SJCRH30 (cell line): Measurements from ENCODE around the gene WNT7A. TPM values are rescaled to one million over a fixed set of nuclear protein-coding genes. Genes with fewer than 3 reads are reported as not detected.

Source experiments
- DNase-seq, 2 experiments: peaks; one replicate each; pipeline ENCODE4 v3.0.0-alpha.2; 2015 to 2020
- H3K27ac ChIP-seq: fragments of 250-450 bp; sonication (Bioruptor Pico); 2 replicates; pipeline ENCODE4 v1.5.1; 2020; ENCODE audit warnings: mild to moderate bottlenecking, moderate library complexity
- H3K27me3 ChIP-seq: fragments of 250-450 bp; sonication (Bioruptor Pico); 2 replicates; pipeline ENCODE4 v1.5.1; 2020; ENCODE audit warnings: mild to moderate bottlenecking, moderate library complexity
- H3K36me3 ChIP-seq: fragments of 250-450 bp; sonication (Bioruptor Pico); 2 replicates; pipeline ENCODE4 v1.5.1; 2020; ENCODE audit warnings: mild to moderate bottlenecking, moderate library complexity
- H3K4me1 ChIP-seq: fragments of 250-450 bp; sonication (Bioruptor Pico); 2 replicates; pipeline ENCODE4 v1.5.1; 2020; ENCODE audit warnings: mild to moderate bottlenecking, moderate library complexity
- H3K4me3 ChIP-seq: fragments of 250-450 bp; sonication (Bioruptor Pico); 2 replicates; pipeline ENCODE4 v1.5.1; 2020; ENCODE audit warnings: mild to moderate bottlenecking, moderate library complexity
- H3K9me3 ChIP-seq: fragments of 250-450 bp; sonication (Bioruptor Pico); replicated peaks from 2 replicates; pipeline ENCODE4 v1.5.1; 2020; ENCODE audit warnings: mild to moderate bottlenecking, moderate library complexity
- total RNA-seq: library from RNA; depleted of rRNA; stranded (reverse); fragments of >200 nt; shearing (Covaris generic); gene quantifications from 2 replicates; pipeline ENCODE4 v1.2.3, GENCODE V29; 2014

WNT7A gene
- total RNA-seq, 1 experiment from 2014 or later, result not detected

DNA sequence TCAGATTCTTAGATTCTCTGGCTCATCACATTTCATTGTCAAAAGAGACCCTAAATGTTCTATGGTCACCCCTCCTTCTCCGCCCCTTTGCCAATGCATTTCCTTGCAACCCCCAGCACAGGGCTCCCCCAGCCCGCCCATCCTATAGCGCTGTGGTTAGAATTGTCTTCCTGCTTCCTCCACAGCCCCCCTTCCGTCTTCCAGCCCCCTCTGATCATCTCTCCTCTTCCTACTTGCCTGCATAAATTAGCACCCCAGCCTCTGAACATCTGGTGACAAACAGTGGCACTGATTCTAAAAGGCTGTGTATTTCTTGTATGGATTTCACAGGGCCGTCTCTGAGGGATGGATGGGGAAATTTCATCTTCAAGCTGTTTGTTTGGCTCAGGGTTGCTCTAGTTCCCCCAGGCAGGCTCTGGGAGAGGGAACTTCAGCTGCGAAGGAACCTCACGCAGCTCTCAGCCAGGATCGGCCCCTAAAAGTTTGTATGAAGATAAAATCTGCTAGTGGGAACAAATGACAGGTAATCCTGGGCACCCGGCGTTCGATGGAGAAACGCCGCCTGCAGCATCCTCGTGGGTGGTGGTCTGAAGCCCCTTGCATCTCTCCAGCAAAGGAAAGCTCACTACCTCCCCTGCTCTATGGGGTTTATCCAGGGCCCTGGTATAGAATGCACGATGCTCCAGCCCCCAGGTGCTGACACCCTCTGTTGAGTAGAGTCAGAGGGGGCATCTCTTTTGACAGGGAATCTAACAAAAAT is 83.0 kb downstream of the WNT7A start:
- no peak overlapping the region for H3K4me3 ChIP-seq
- H3K36me3 ChIP-seq, result no peaks in the 10 kb centered on the region
- peaks cover 16% of the 10 kb centered on the region for H3K27me3 ChIP-seq
- H3K9me3 ChIP-seq, result no peaks in the 10 kb centered on the region
- DNase-seq, result no peak
- no peak overlapping the region for H3K27ac ChIP-seq
- no peaks in the 10 kb centered on the region for H3K4me1 ChIP-seq

DNA sequence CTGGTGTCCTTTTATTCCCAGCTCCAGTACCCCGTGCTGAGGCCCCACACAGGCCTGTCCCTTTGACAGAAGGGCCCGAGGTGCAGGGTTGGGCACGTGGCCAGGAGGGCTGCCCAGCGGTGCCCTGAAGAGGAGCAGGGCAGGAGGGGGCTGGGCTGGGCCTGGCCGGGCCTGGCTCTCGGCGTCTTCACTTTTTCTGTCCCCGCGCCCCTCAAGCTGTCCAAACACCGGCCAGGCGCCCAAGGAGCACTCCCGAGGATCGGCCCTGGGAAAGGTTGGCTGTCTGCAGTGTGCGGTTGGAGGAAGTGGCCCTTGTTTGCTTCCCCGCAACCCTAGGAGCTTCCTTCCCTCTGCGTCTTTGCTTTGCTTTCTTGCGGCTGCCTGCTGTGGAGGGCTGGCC is 84.1 kb downstream of the WNT7A start:
- Histone ChIP-seq H3K4me3 (no peak overlapping the region), H3K9me3 (no peaks in the 10 kb centered on the region), H3K36me3 (no peaks in the 10 kb centered on the region), H3K27ac (no peak overlapping the region), H3K4me1 (no peaks in the 10 kb centered on the region), H3K27me3 (peaks cover 19% of the 10 kb centered on the region)
- no peak for DNase-seq

- no peaks in the 10 kb centered on the region for H3K4me1 ChIP-seq
- peaks cover 16% of the 10 kb centered on the region for H3K27me3 ChIP-seq
- no peak overlapping the region for H3K27ac ChIP-seq
- no peaks in the 10 kb centered on the region for H3K36me3 ChIP-seq
- H3K9me3 ChIP-seq, result no peaks in the 10 kb centered on the region
- DNase-seq, result no peak
- no peak overlapping the region for H3K4me3 ChIP-seq
Observed at GRCh38 chr3:13794322-13794721, 85.5 kb downstream of the WNT7A start.

- Histone ChIP-seq H3K4me1 (no peaks in the 10 kb centered on the region), H3K9me3 (no peaks in the 10 kb centered on the region), H3K27me3 (peaks cover 20% of the 10 kb centered on the region; the same call in 1 of the 2 replicates), H3K36me3 (no peaks in the 10 kb centered on the region), H3K27ac (no peak overlapping the region), H3K4me3 (no peak overlapping the region)
- no peak for DNase-seq
Observed at GRCh38 chr3:13793451-13793850, 86.4 kb downstream of the WNT7A start.

- DNase-seq, result no peak
- no peaks in the 10 kb centered on the region for H3K36me3 ChIP-seq
- H3K27ac ChIP-seq, result no peak overlapping the region
- no peaks in the 10 kb centered on the region for H3K4me1 ChIP-seq
- no peaks in the 10 kb centered on the region for H3K9me3 ChIP-seq
- no peak overlapping the region for H3K4me3 ChIP-seq
- peaks cover 24% of the 10 kb centered on the region; the same call in 1 of the 2 replicates for H3K27me3 ChIP-seq
Observed at GRCh38 chr3:13792512-13793371, 87.1 kb downstream of the WNT7A start.

GRCh38 chr3:13792051-13792490 is 87.8 kb downstream of the WNT7A start:
- Histone ChIP-seq H3K9me3 (no peaks in the 10 kb centered on the region), H3K36me3 (no peaks in the 10 kb centered on the region), H3K4me3 (no peak overlapping the region), H3K4me1 (no peaks in the 10 kb centered on the region), H3K27me3 (peaks cover 31% of the 10 kb centered on the region; the same call in 1 of the 2 replicates), H3K27ac (no peak overlapping the region)
- DNase-seq, result no peak

GRCh38 chr3:13791198-13792050 is 88.4 kb downstream of the WNT7A start:
- Histone ChIP-seq H3K4me1 (no peaks in the 10 kb centered on the region), H3K9me3 (no peaks in the 10 kb centered on the region), H3K36me3 (no peaks in the 10 kb centered on the region), H3K4me3 (no peak overlapping the region), H3K27me3 (peaks cover 32% of the 10 kb centered on the region; the same call in 1 of the 2 replicates), H3K27ac (no peak overlapping the region)
- no peak for DNase-seq

DNA sequence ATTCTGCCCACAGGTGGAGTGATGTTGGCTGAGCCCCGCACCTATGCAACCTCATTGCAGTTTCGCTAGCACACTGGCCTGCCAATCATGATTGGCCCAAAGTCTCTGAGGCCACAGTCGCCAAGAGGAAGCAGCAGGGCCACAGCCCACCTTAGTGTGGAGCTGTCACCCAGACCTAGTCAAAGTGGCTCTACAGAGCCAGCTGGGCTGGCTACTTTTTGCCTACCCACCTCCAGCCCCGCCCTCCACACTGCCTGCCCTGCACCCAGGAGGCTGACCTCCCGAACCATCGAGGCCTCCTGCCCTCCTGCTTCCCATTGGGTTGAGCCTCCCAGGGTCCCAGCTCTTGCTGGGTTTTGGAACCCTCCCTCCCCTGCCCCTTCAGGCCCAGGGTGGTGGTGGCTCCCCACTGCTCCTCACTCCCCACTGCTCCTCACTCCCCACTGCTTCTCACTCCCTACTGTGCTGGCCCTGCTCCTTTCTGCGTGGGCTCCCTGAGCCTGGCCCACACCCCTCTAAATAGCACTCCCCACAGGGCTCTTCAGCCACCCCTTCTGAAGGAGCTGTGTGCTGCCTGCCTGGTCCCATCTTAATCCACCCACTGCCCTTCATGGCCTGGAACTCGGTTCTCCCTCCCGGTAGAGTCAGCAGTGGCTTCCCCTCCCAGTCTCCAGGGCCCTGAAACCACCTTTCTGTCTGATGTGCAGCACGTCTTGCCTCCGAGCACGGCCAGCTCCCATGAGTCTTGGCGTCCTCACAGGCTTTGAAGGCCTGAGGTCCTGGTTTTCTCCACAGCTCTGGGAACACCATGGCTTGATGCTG is 89.3 kb downstream of the WNT7A start:
- Histone ChIP-seq H3K4me1 (no peaks in the 10 kb centered on the region), H3K27me3 (peaks cover 37% of the 10 kb centered on the region; the same call in 1 of the 2 replicates), H3K4me3 (no peak overlapping the region), H3K27ac (no peak overlapping the region), H3K9me3 (no peaks in the 10 kb centered on the region), H3K36me3 (no peaks in the 10 kb centered on the region)
- no peak for DNase-seq

GRCh38 chr3:13788522-13789424 is 91.1 kb downstream of the WNT7A start:
- DNase-seq, result no peak
- H3K27me3 ChIP-seq, result peaks cover 38% of the 10 kb centered on the region; the same call in 1 of the 2 replicates

GRCh38 chr3:13787533-13788132 is 92.2 kb downstream of the WNT7A start:
- Histone ChIP-seq H3K36me3 (no peaks in the 10 kb centered on the region), H3K4me1 (no peaks in the 10 kb centered on the region), H3K4me3 (no peak overlapping the region), H3K27me3 (peaks cover 44% of the 10 kb centered on the region; the same call in 1 of the 2 replicates), H3K9me3 (no peaks in the 10 kb centered on the region), H3K27ac (no peak overlapping the region)
- no peak for DNase-seq

More at GRCh38 chr3:13788522-13789424, 91.1 kb downstream of the WNT7A start:
- H3K4me1 ChIP-seq, result no peaks in the 10 kb centered on the region
- H3K36me3 ChIP-seq, result no peaks in the 10 kb centered on the region
- H3K4me3 ChIP-seq, result no peak overlapping the region
- H3K27ac ChIP-seq, result no peak overlapping the region
- H3K9me3 ChIP-seq, result no peaks in the 10 kb centered on the region

GRCh38 chr3:13786811-13787210 is 93.1 kb downstream of the WNT7A start:
- no peak for DNase-seq
- H3K36me3 ChIP-seq, result no peaks in the 10 kb centered on the region
- H3K27ac ChIP-seq, result no peak overlapping the region
- H3K9me3 ChIP-seq, result no peaks in the 10 kb centered on the region
- peaks cover 48% of the 10 kb centered on the region; the same call in 1 of the 2 replicates for H3K27me3 ChIP-seq
- H3K4me3 ChIP-seq, result no peak overlapping the region
- no peaks in the 10 kb centered on the region for H3K4me1 ChIP-seq

GRCh38 chr3:13785853-13786436 is 93.9 kb downstream of the WNT7A start:
- no peaks in the 10 kb centered on the region for H3K36me3 ChIP-seq
- H3K27ac ChIP-seq, result no peak overlapping the region
- H3K27me3 ChIP-seq, result peaks cover 47% of the 10 kb centered on the region; the same call in 1 of the 2 replicates
- H3K4me1 ChIP-seq, result no peaks in the 10 kb centered on the region
- no peak for DNase-seq
- H3K4me3 ChIP-seq, result no peak overlapping the region
- H3K9me3 ChIP-seq, result no peaks in the 10 kb centered on the region
